ENCODE measurements around the gene IL12RB1. TPM values are rescaled to one million over a fixed set of nuclear protein-coding genes. Genes with fewer than 3 reads are reported as not detected.

Gene IL12RB1
- total RNA-seq, 2 experiments from 2014 or later: 7.7 to 41.7 TPM

DNA sequence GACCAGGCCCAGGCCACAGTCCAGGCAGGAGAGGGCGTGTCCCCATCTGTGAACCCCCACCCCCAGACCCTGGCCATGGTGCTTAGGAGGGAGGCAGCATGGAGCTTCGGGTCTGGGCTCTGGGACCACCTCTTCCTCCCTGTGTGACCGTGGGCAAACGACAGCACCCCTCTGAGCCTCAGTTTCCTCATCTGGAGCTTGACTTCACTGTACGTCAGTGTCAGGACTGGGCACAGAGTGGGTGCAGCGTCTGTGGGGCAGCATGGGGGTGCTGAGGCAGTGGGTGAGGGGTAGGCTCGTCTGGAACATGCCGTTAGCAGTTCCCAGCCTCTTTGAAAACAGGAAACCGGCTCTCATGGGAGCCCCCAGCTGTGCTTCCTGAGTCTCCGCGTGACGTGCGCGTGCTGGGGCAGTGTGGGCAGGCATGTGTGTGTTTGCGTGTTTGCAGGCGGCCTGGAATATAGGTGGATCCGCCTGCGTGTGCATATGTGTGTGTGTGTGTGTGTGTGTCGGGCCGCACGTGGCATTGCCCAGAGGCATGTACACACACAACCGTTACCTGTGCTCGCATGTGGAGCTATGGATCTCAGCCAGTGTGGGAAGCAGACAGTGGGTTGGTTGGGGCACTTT is 63.0 kb downstream of the IL12RB1 start:
- no peaks in the 10 kb centered on the region for H4K20me1 ChIP-seq (ENCODE audit: insufficient read depth, low read length)
- peaks cover 27% of the 10 kb centered on the region for H3K4me1 ChIP-seq (ENCODE audit: insufficient read depth, low read length, poor library complexity, severe bottlenecking)
- peak overlapping the region; percentile 80 for H3K4me2 ChIP-seq (ENCODE audit: low read length)
- peak overlapping the region; percentile 86 for H3K27ac ChIP-seq (ENCODE audit: low read depth, low read length, poor library complexity, severe bottlenecking)
- no peaks in the 10 kb centered on the region for H3K9me3 ChIP-seq (ENCODE audit: low read length)
- peak overlapping the region; percentile 76 for H3K4me3 ChIP-seq (ENCODE audit: low read depth, low read length, poor library complexity, severe bottlenecking)
- no peaks in the 10 kb centered on the region for H3K9me2 ChIP-seq (ENCODE audit: insufficient read depth, low read length)
- CTCF ChIA-PET (ENCODE audit: unreplicated experiment): interaction anchor here (0.6 to 1.1 kb wide), 3 partner anchors 23 to 94 kb away, joined by 3 to 4 read pairs (median 3); no protein-coding TSS in a partner anchor
- TF ChIP-seq, protein P1, sequence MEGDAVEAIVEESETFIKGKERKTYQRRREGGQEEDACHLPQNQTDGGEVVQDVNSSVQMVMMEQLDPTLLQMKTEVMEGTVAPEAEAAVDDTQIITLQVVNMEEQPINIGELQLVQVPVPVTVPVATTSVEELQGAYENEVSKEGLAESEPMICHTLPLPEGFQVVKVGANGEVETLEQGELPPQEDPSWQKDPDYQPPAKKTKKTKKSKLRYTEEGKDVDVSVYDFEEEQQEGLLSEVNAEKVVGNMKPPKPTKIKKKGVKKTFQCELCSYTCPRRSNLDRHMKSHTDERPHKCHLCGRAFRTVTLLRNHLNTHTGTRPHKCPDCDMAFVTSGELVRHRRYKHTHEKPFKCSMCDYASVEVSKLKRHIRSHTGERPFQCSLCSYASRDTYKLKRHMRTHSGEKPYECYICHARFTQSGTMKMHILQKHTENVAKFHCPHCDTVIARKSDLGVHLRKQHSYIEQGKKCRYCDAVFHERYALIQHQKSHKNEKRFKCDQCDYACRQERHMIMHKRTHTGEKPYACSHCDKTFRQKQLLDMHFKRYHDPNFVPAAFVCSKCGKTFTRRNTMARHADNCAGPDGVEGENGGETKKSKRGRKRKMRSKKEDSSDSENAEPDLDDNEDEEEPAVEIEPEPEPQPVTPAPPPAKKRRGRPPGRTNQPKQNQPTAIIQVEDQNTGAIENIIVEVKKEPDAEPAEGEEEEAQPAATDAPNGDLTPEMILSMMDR (conservative IDR thresholded peaks at IDR 0.05; ENCODE audit: low read length): no peak
- TF ChIP-seq EZH2phosphoT487 (IDR thresholded peaks at IDR 0.05; ENCODE audit: borderline replicate concordance, low read depth, low read length): no peak
- BruUV-seq (replicated peaks): no TSS peak
- no peaks in the 10 kb centered on the region for H3K36me3 ChIP-seq (ENCODE audit: insufficient read depth, low read length)
- DNase-seq (ENCODE audit: low spot score): peak; percentile 85
- peaks cover 13% of the 10 kb centered on the region; the same call in 1 of the 2 replicates for H3K79me2 ChIP-seq (ENCODE audit: insufficient read depth, low read depth, low read length)
- intact Hi-C loops (cut with micrococcal nuclease; ENCODE audit: unreplicated experiment): no loop called here
- POLR2A ChIA-PET: interaction anchor here (1.1 to 1.2 kb wide), 2 partner anchors 21 to 74 kb away, joined by 3 to 8 read pairs; partner anchors contain the start of gene MAST3
- H2AFZ ChIP-seq (ENCODE audit: low read length): 0 out of 2 replicates have a peak overlapping the region, but pooled peaks have one; percentile 0

GRCh38 chr19:18021121-18021755 is 65.5 kb downstream of the IL12RB1 start:
- peaks cover 27% of the 10 kb centered on the region for H3K4me1 ChIP-seq (ENCODE audit: insufficient read depth, low read length, poor library complexity, severe bottlenecking)
- BruUV-seq (replicated peaks): no TSS peak
- TF ChIP-seq, protein P1 (conservative IDR thresholded peaks at IDR 0.05; ENCODE audit: low read length): no peak
- no peak for TF ChIP-seq EZH2phosphoT487 (IDR thresholded peaks at IDR 0.05; ENCODE audit: borderline replicate concordance, low read depth, low read length)
- H2AFZ ChIP-seq (ENCODE audit: low read length): no peak overlapping the region
- ChIA-PET POLR2A (no interaction called here), CTCF (ENCODE audit: unreplicated experiment) (no interaction called here)
- no peak for DNase-seq (ENCODE audit: low spot score)
- H3K4me2 ChIP-seq (ENCODE audit: low read length): peak overlapping the region; percentile 80
- no peaks in the 10 kb centered on the region for H3K36me3 ChIP-seq (ENCODE audit: insufficient read depth, low read length)
- no peaks in the 10 kb centered on the region for H3K9me3 ChIP-seq (ENCODE audit: low read length)
- no peaks in the 10 kb centered on the region for H4K20me1 ChIP-seq (ENCODE audit: insufficient read depth, low read length)
- H3K27ac ChIP-seq (ENCODE audit: low read depth, low read length, poor library complexity, severe bottlenecking): peak overlapping the region; percentile 86
- H3K4me3 ChIP-seq (ENCODE audit: low read depth, low read length, poor library complexity, severe bottlenecking): peak overlapping the region; percentile 76
- H3K79me2 ChIP-seq (ENCODE audit: insufficient read depth, low read depth, low read length): peaks cover 13% of the 10 kb centered on the region; the same call in 1 of the 2 replicates
- intact Hi-C loops (cut with micrococcal nuclease; ENCODE audit: unreplicated experiment): no loop called here
- H3K9me2 ChIP-seq (ENCODE audit: insufficient read depth, low read length): no peaks in the 10 kb centered on the region

Measured in OCI-LY7 (cell line).